NT2/D1 (cell line): ENCODE measurements around the gene CCDC171.

Source experiments
- YY1 ChIP-seq: IDR thresholded peaks from 2 replicates; pipeline ENCODE4 v1.6.1; 2011; ENCODE audit not compliant: insufficient read length, insufficient read depth
- ZNF274 ChIP-seq: IDR thresholded peaks from 2 replicates; pipeline ENCODE4 v1.6.1; 2011; ENCODE audit warnings: mild to moderate bottlenecking, low read depth, low read length

GRCh38 chr9:15529566-15530324 is 23.1 kb upstream of the CCDC171 start:
- no peak for TF ChIP-seq YY1
- TF ChIP-seq ZNF274: no peak
